NCI-H2029 treated with DMSO at 0.1 percent for 48 hours (cell line): ENCODE data around the gene CD6.

Source experiments
- DNase-seq: peaks from one replicate; lab custom pipeline; 2025; lab: John Stamatoyannopoulos, UW

The CD6 gene

GRCh38 chr11:60935676-60936442 is 35.6 kb upstream of the CD6 start:
- DNase-seq, result no peak

GRCh38 chr11:60936467-60937143 is 34.9 kb upstream of the CD6 start:
- no peak for DNase-seq

GRCh38 chr11:60937144-60937527 is 34.3 kb upstream of the CD6 start:
- no peak for DNase-seq

GRCh38 chr11:60937811-60938210 is 33.7 kb upstream of the CD6 start:
- DNase-seq, result no peak

GRCh38 chr11:60938500-60938899 is 33.0 kb upstream of the CD6 start:
- no peak for DNase-seq

GRCh38 chr11:60939301-60939700 is 32.2 kb upstream of the CD6 start:
- no peak for DNase-seq

- DNase-seq, result no peak
Measured at GRCh38 chr11:60939855-60940254, 31.6 kb upstream of the CD6 start.

- no peak for DNase-seq
Measured at GRCh38 chr11:60941371-60942119, 29.9 kb upstream of the CD6 start.

- DNase-seq, result no peak
Measured at GRCh38 chr11:60942219-60942618, 29.3 kb upstream of the CD6 start.

- DNase-seq, result peak; percentile 92
Measured at GRCh38 chr11:60942970-60943565, 28.4 kb upstream of the CD6 start.

- no peak for DNase-seq
Measured at GRCh38 chr11:60944490-60945294, 26.8 kb upstream of the CD6 start.

GRCh38 chr11:60945295-60945667 is 26.2 kb upstream of the CD6 start:
- DNase-seq, result no peak

GRCh38 chr11:60946601-60947264 is 24.7 kb upstream of the CD6 start:
- DNase-seq, result no peak

GRCh38 chr11:60947700-60948099 is 23.8 kb upstream of the CD6 start:
- no peak for DNase-seq

GRCh38 chr11:60948250-60948649 is 23.2 kb upstream of the CD6 start:
- DNase-seq, result no peak

- DNase-seq, result no peak
Measured at GRCh38 chr11:60950024-60950423, 21.5 kb upstream of the CD6 start.

- DNase-seq, result no peak
Measured at GRCh38 chr11:60950933-60951605, 20.4 kb upstream of the CD6 start.

GRCh38 chr11:60951606-60951903 is 19.9 kb upstream of the CD6 start:
- no peak for DNase-seq

GRCh38 chr11:60951904-60952741 is 19.4 kb upstream of the CD6 start, which contains the start of gene SLC15A3:
TSS of gene SLC15A3 (minus strand) at chr11:60952176. CDS start at chr11:60951551, 625 bp downstream.
- DNase-seq, result no peak

GRCh38 chr11:60952742-60953170 is 18.7 kb upstream of the CD6 start:
- no peak for DNase-seq
